Effector CD8-positive, alpha-beta T cell (primary cell): ENCODE data around the gene SERPINA4.

ENCODE experiments used
- DNase-seq: peaks from one replicate; lab custom pipeline; 2025; lab: John Stamatoyannopoulos, UW

The SERPINA4 gene

GRCh38 chr14:94542811-94543440 lies 18.3 kb upstream of the SERPINA4 start:
- no peak for DNase-seq

- DNase-seq = no peak
Measured at GRCh38 chr14:94543449-94544124, 17.7 kb upstream of the SERPINA4 start.

- no peak for DNase-seq
Measured at GRCh38 chr14:94544726-94545125, 16.5 kb upstream of the SERPINA4 start.

GRCh38 chr14:94545131-94545841 lies 16.0 kb upstream of the SERPINA4 start:
- DNase-seq = no peak

- no peak for DNase-seq
Measured at GRCh38 chr14:94547151-94547680, 14.0 kb upstream of the SERPINA4 start.

- no peak for DNase-seq
Measured at GRCh38 chr14:94547726-94548125, 13.5 kb upstream of the SERPINA4 start.

- DNase-seq = no peak
Measured at GRCh38 chr14:94548131-94548998, 12.9 kb upstream of the SERPINA4 start.

GRCh38 chr14:94548999-94549985 lies 11.9 kb upstream of the SERPINA4 start:
- peak; percentile 7 for DNase-seq

- no peak for DNase-seq
Measured at GRCh38 chr14:94550041-94550440, 11.2 kb upstream of the SERPINA4 start.

GRCh38 chr14:94555991-94556390 lies 5.3 kb upstream of the SERPINA4 start:
- DNase-seq = no peak

GRCh38 chr14:94557327-94557726 lies 3.9 kb upstream of the SERPINA4 start:
- DNase-seq = no peak

GRCh38 chr14:94558842-94559241 lies 2.4 kb upstream of the SERPINA4 start:
- no peak for DNase-seq

GRCh38 chr14:94559638-94560290 lies 1.5 kb upstream of the SERPINA4 start:
- DNase-seq = no peak

GRCh38 chr14:94560291-94560665 lies 964 bp upstream of the SERPINA4 start:
- no peak for DNase-seq

GRCh38 chr14:94561656-94562010 lies 391 bp downstream of the SERPINA4 start:
- no peak for DNase-seq

- no peak for DNase-seq
Measured at GRCh38 chr14:94562022-94562421, 780 bp downstream of the SERPINA4 start.

GRCh38 chr14:94562941-94563883 lies 2.0 kb downstream of the SERPINA4 start:
- no peak for DNase-seq

GRCh38 chr14:94564381-94564780 lies 3.1 kb downstream of the SERPINA4 start:
- DNase-seq = no peak

GRCh38 chr14:94568186-94568585 lies 6.9 kb downstream of the SERPINA4 start:
- no peak for DNase-seq
